HS-5 (cell line): ENCODE results near the gene GIT1.

Source experiments
- DNase-seq: peaks from one replicate; pipeline ENCODE4 v3.0.0-alpha.2; 2012; ENCODE audit warnings: low read depth

GIT1 gene, protein sequence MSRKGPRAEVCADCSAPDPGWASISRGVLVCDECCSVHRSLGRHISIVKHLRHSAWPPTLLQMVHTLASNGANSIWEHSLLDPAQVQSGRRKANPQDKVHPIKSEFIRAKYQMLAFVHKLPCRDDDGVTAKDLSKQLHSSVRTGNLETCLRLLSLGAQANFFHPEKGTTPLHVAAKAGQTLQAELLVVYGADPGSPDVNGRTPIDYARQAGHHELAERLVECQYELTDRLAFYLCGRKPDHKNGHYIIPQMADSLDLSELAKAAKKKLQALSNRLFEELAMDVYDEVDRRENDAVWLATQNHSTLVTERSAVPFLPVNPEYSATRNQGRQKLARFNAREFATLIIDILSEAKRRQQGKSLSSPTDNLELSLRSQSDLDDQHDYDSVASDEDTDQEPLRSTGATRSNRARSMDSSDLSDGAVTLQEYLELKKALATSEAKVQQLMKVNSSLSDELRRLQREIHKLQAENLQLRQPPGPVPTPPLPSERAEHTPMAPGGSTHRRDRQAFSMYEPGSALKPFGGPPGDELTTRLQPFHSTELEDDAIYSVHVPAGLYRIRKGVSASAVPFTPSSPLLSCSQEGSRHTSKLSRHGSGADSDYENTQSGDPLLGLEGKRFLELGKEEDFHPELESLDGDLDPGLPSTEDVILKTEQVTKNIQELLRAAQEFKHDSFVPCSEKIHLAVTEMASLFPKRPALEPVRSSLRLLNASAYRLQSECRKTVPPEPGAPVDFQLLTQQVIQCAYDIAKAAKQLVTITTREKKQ

GRCh38 chr17:29589524-29590410 lies at the start of gene GIT1:
Gene GIT1, minus strand, starts transcription at chr17:29589648. Its CDS starts 270 bp downstream, at chr17:29589378.
- no peak for DNase-seq

- no peak for DNase-seq
These were observed 44.4 kb upstream of the GIT1 start for GRCh38 chr17:29633886-29634285.

DNA sequence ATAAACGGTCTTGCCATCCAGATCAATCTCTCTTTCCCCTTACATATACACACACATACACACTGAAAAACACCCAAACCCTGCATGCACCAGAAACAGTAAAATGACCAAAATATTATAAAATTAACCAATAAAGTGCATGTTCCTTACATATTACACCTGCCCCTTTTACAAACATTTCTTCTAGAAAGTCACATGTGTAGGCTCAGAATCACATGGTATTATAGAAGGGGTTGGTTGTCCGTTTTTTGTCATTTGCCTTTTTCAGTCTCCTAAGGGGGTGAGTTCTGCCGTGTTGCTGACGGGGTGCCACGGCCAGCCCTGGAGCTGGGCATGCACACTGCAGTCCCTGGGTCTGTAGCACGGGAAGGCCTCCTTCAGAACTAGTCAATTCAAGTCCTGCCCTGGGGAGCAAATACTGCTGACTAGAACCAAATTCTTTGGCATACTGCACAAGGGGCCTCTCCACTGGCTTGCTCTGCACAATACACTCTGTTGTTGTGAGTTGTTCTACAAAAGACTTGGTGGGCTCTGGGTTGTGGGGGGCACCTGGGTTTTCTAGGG lies 41.3 kb upstream of the GIT1 start:
- no peak for DNase-seq

DNA sequence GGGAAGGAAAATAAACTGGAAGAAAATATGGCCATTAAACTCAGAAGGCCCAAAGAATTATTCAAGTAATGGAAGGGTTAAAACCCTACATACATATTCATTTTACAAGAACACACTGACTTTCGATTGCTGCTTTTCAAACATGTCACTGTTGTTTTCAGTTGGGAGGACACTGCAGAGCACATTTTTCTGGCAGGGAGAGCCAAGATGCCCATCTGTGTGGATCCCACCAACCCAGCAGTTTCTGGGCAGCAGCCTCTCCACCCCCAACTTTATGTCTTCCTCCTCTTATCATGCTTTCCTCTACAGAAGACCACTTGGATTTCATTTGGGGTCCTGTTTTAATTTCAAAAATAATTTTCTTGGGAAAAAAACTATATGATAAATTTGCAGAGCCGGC lies 40.4 kb upstream of the GIT1 start:
- DNase-seq = no peak

- DNase-seq = no peak
These were observed 39.2 kb upstream of the GIT1 start for GRCh38 chr17:29628644-29629043.

- DNase-seq = no peak
These were observed 38.5 kb upstream of the GIT1 start for GRCh38 chr17:29627951-29628350.

- no peak for DNase-seq
These were observed 35.7 kb upstream of the GIT1 start for GRCh38 chr17:29625037-29625750.

GRCh38 chr17:29624586-29624985 lies 35.1 kb upstream of the GIT1 start:
- no peak for DNase-seq

DNA sequence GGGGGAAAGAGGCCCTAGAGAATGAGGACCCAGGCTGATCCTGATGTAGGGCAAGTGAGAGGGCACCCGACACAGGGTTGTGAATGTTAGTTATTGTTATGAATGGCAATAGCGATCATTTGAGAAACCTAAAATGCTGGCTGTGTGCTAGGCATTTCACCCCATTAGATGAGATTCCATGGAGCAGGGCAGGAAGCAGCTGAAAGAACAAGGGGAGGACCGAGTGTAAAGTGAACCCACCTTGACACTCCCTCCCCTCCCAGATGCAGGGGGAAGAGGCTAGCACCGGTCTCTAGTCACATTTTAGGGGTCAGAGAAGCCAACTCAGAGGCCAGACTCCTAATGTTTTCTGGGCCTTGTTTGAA lies 33.8 kb upstream of the GIT1 start:
- DNase-seq = no peak

DNA sequence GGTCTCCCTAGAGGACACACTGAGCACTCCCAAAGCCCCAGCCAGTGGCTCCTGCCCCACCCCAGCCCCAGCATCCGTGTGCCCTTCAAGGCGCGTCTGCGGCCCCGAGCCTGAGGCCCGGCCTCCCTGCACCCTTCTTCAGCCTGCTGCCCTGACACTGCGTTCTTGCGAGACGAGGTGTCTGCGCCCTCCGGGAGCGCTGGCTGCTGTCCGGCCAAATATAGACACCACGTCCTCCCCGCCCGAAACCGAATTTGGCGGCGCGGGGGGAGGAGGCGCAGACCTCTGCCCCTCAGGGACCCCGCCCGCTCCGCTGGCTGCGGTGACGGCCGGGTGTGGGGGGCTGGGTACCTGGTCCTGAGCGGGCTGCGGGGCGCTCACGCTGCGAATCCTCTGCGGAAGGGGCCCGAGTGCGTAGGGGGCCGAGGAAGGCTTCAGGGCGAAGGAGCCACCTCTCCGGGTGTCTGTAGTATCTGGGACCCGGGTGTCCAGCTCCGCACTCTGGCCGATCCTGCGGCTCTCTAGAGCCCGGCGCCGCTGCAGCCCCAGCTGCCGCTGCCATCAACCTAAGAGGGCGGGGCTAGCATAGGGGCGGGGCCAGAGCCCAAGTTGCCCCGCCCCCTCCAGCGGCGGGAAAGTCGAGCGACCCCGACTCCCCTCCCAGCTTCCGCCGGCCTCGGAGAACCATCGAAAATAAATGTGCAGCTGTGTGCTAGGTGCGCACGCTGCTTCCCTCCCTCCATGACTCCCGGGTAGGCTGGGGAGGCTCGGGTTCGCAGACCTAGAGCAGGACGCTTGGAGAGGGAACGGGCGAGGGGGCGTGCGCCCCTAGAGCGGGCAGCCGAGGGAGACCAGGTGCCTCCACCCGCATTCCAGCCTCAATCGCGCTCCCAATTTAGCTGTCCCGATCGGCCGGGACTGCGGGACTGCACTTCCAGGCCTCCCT lies 33.2 kb upstream of the GIT1 start, which contains the start of gene CORO6:
TSS of gene CORO6 (minus strand) at position 576 of the 946 bp plus-strand sequence. CDS start 1,491 bp downstream, outside the sequence.
- DNase-seq = no peak

- DNase-seq = no peak
These were observed 32.3 kb upstream of the GIT1 start for GRCh38 chr17:29621751-29622194.

DNA sequence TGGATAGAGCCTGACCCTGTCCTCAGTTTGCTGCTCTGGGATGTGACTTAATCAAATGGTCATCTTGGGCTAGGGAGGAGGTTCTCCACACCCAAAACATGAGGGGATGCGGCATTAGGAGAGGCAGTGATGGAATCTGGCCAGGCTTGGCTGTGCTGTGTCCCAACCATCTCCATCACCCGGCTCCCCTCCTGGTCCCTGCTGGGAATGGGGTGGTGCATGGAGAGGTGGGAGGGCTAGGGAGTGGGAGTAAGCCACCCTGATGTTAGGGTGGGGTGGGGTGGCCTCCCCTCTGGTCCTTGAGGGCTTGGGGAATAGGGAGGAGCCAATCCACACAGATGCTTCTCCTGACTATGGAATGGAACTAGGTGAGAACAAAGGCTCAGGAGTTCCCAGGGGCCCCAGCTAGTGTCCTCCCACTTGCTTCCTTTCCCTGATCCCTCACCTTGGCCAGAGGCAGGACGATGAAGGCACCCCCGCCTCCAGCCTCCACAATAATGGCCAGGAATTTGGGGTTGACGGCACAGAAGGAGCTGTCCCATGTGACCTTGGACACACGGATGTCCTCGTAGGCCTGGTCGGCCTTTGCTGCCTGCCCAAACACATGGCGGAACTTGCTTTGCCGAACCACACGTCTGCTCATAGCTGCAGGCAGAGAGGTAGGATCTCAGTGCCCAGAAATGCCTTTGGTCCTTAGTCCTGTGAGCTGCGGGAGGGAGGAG lies 31.5 kb upstream of the GIT1 start:
- no peak for DNase-seq

DNA sequence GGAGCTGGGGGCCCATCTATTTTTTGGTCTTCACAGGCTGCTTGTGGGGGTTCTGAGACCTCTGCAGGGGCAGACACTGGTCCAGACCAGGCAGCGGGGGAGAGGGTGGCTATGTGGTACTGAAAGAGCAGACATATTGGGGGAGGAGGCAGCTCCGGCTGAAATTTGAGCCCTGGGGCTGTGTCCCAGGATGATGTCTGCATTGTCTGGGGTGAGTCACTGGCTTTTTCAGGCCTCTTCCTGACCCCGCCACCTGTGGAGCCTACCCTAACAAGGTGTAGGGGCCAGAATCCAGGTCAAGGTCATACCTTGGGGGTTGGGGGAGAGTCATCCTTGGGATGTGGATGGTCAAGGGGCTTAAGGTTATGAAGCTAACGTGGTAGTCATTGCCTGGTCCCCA lies 30.8 kb upstream of the GIT1 start:
- DNase-seq = no peak

DNA sequence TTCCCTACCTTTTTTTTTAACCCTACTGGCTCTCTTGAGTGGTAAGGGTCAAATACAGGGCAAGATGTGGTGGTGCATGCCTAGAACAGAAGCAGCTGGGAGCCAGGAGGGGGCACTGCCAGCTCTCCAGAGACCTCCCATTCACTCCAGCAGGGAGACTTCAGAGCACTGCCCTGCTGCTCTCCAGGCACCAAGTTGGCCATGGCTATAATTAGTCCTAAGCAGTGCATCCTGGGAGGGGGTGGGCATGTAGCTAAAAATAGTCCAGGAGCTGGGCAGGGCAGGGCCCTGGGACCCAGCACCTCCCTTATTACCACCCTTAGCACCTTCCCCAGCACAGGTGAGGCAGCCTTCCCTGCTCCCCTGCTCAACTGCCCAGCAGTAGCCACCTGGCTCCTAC lies 29.8 kb upstream of the GIT1 start:
- DNase-seq = no peak

DNA sequence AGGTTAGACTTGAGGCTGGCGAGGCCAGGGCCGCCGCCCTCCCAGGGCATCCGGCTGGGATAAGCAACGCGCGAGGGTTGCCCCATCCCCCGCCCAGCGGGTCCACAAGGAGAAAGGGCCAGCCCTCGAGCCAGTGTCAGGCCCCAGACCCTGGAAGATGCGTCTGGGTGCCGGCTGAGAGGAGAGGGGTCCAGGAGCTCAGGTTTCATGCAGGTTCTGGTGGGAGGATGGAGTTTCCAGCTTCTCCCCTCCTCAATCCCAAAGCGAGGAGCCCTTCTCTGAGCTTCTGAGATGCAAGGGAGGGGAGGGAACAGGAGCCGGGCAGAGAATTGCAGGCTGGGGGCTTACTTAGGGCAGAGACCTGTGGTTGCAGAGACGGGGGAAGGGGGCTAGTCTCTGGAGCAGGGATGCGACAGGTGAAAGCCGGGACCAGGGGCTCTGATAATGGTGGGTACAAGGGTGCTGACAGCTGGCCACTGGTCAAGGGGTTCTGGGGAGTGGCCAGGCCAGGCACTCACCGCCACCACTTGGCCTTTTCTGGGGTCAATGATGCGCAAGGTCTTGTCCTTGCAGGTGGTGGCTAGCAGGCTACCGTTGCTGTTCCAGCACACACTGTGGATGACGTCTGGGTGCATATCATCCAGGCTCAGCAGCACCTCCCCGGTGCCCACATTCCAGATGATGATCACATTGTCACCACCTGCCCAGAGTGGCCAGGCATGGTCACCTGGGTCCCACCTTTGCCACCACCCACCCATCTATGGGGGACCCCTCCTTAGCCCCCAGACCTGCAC lies 29.0 kb upstream of the GIT1 start:
- DNase-seq = no peak

GRCh38 chr17:29617481-29618271 lies 28.2 kb upstream of the GIT1 start:
- DNase-seq = no peak

DNA sequence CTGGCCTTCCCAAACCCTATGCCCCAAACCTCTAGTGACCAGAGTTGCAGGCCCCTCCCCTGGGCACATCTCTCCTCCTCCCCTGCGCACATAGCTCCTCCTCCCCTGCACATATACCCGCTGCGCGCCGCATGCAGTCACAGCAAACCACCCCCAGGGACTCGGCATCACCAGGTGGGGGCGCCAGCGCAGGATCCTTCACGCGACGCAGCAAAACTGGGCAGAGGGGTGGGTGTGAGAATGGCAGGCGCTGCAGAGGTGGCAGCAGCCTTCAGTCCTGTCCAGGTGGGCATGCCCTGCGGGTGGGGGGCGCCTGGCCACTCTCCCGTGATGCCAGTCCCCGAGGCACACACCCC lies 27.7 kb upstream of the GIT1 start:
- no peak for DNase-seq
